C4-2B (cell line): Measurements from ENCODE around the gene ZNF33A.
"Not testable (repeated sequence)": the region's sequence is repeated elsewhere in the genome, so short reads cannot be mapped to it uniquely, and the experiment has no call there.

Experiments used
- H3K27ac ChIP-seq: fragments of 450-650 bp; 2 replicates; pipeline ENCODE4 v1.5.1; 2017
- CTCF ChIP-seq: fragments of 450-650 bp; conservative IDR thresholded peaks from 2 replicates; pipeline ENCODE4 v1.5.1; 2017; ENCODE audit warnings: mild to moderate bottlenecking
- ZFX ChIP-seq: fragments of 450-650 bp; IDR thresholded peaks from 2 replicates; pipeline ENCODE4 v1.6.1; 2017

The ZNF33A gene

GRCh38 chr10:38047666-38048065 is 37.2 kb downstream of the ZNF33A start:
- no peak overlapping the region for H3K27ac ChIP-seq
- no peak for TF ChIP-seq CTCF
- TF ChIP-seq ZFX, result no peak

- no peak for TF ChIP-seq ZFX
- TF ChIP-seq CTCF, result no peak
- H3K27ac ChIP-seq, result no peak overlapping the region
Measured at GRCh38 chr10:38050212-38050611, 39.7 kb downstream of the ZNF33A start.

- TF ChIP-seq CTCF (no peak), ZFX (no peak)
- no peak overlapping the region for H3K27ac ChIP-seq
Measured at GRCh38 chr10:38054361-38054797, 43.9 kb downstream of the ZNF33A start.

GRCh38 chr10:38055274-38055894 is 44.9 kb downstream of the ZNF33A start:
- not testable (repeated sequence) for H3K27ac ChIP-seq

- not testable (repeated sequence) for H3K27ac ChIP-seq
Measured at GRCh38 chr10:38069663-38070062, 59.2 kb downstream of the ZNF33A start.

GRCh38 chr10:38070501-38070900 is 60.0 kb downstream of the ZNF33A start:
- H3K27ac ChIP-seq, result no peak overlapping the region
- no peak for TF ChIP-seq CTCF
- no peak for TF ChIP-seq ZFX

- no peak for TF ChIP-seq ZFX
- TF ChIP-seq CTCF, result no peak
- H3K27ac ChIP-seq, result no peak overlapping the region
Measured at GRCh38 chr10:38072552-38072951, 62.1 kb downstream of the ZNF33A start.

- TF ChIP-seq CTCF (no peak), ZFX (no peak)
Measured at GRCh38 chr10:38076687-38077086, 66.2 kb downstream of the ZNF33A start.

GRCh38 chr10:38093318-38093717 is 82.8 kb downstream of the ZNF33A start:
- not testable (repeated sequence) for H3K27ac ChIP-seq

More at GRCh38 chr10:38076687-38077086, 66.2 kb downstream of the ZNF33A start:
- H3K27ac ChIP-seq, result no peak overlapping the region
